Bone marrow (tissue), 2 donors: ENCODE results near the gene FRS2.
"Not testable (repeated sequence)": the region's sequence is repeated elsewhere in the genome, so short reads cannot be mapped to it uniquely, and the experiment has no call there.

Experiments used
- DNase-seq, 2 donors: peaks; one replicate each; lab custom pipeline; 2025; lab: John Stamatoyannopoulos, UW

The FRS2 gene, protein sequence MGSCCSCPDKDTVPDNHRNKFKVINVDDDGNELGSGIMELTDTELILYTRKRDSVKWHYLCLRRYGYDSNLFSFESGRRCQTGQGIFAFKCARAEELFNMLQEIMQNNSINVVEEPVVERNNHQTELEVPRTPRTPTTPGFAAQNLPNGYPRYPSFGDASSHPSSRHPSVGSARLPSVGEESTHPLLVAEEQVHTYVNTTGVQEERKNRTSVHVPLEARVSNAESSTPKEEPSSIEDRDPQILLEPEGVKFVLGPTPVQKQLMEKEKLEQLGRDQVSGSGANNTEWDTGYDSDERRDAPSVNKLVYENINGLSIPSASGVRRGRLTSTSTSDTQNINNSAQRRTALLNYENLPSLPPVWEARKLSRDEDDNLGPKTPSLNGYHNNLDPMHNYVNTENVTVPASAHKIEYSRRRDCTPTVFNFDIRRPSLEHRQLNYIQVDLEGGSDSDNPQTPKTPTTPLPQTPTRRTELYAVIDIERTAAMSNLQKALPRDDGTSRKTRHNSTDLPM

DNA sequence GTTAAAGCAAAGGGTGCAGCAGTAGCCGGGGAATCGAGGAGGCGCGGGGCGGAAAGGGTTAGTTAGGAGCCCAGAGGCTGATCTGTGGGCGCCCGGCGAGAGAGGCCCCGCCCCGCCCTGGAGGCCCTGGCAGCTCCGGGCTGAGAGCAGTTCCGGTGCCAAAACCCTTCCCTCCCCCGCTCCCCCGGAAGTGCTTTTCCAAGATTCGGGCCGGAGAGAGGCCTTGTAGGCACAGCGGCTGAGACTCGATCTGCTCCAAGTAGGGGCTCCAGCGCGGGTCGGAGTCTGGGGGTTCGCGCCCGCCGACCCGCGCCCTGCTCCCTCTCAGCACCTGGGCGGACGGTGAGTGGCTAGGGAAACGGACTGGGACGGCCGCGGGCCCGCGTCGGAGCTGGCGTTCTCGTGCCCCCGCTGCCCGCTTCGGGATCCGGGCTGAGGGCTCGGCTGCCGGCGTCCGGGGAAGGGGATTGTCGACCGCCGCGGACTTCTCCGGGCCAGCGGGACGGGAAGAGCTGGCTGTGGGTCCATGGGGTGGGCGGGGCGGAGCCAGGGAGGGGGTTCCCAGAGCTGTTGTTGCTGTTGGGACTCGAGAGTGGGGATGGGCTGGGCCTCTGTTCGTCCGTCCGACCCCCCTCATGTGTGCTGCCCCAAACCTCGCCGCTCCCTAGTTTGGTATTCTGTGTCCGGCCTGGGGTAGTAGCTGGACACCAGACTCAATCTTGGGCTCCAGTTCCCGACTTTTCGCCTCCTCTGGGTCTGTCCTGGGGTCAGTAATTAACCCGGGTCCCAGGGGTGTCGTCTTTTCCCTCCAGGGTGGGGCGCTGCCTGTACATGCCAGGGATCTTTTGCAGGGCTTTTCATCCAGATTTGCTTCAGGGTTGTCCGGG is at the start of gene FRS2:
Gene FRS2, plus strand, starts transcription at position 200 of the 887 bp plus-strand sequence. CDS start 98,643 bp downstream, outside the sequence.
- peak; percentile 77 to 82 for DNase-seq

DNA sequence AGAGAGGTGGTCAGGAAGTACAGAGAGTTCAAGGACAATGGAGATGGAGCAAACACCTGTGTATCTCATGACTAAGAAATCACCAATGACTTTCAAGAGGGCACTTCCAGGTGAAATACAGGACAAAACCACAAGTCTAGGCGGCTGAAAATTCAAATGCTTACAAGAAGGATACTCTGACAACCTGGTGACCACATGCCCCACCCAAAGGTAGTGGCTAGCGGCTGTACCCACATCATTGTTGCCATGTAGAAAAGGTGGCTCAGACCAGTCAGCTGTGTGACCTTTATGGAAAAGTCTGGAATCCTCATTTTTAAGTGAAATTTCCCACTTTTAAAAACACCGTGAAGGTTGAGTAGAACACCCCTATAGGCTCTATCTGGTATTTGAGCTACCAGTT is 48.6 kb upstream of the FRS2 start:
- no peak for DNase-seq

GRCh38 chr12:69423037-69423905 is 46.9 kb upstream of the FRS2 start:
- DNase-seq = no peak

GRCh38 chr12:69425417-69425816 is 44.8 kb upstream of the FRS2 start:
- DNase-seq = no peak

DNA sequence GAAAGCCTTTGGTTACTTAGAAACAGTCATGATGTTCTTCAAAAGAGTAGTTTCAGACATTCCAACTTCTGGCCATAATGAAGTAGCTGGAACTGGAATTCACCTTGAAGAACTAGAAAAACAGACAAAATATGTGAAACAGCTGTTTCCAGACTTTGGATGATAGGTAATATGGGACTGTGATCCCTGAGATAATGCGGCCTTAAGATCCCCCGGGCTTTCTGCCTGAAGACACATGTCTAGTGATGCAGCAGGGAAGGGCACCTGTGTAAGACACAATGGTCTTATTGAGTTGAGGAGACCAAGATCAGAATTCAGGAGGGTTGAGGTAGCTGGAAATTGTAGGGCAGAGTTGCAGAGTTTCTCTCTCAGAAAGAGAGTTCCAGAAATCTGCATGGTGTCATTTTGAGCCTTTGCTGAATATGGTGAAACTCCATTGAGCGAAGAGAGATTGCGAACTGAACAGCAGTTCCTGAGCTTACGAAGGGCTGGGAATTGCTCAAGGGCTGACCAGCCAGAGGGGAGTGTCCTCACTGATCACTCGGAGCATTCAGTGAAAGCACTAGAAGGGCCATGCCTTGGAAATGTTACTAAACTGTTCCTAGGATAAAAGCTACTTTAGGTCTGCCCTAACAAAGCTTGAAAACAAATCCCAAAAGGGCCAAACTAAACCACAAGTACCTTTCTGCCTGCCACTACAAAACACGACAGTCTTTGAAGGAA is 41.7 kb upstream of the FRS2 start:
- no peak for DNase-seq

DNA sequence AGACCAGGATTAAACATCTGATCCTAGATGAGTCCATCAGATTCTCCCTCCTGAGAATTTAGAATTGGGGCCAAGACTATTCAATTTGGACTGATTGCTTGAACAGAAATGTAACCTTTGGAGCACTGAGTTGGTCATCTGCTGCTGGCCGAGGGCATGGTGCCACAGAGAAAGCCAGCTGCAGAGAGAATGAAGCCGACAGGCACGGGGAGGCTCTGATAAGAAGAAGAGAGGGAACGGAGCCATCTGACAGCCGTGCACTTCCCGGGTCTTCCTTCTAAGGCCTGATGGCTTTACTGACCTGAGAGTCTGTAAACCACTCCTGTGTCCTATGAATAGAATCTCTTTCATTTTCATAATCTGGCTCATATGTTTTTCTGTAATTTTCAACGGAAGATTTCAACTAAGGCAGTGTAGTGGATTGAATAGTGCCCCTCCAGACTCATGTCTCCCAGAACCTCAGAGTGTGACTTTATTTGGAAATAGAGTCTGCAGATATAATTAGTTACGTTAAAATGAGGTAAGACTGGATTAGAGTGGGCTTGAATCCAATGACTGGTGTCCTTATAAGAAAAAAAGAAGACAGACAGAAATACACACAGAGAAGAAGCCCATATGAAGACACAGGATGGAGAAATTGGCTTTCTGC is 39.1 kb upstream of the FRS2 start:
- no peak for DNase-seq

DNA sequence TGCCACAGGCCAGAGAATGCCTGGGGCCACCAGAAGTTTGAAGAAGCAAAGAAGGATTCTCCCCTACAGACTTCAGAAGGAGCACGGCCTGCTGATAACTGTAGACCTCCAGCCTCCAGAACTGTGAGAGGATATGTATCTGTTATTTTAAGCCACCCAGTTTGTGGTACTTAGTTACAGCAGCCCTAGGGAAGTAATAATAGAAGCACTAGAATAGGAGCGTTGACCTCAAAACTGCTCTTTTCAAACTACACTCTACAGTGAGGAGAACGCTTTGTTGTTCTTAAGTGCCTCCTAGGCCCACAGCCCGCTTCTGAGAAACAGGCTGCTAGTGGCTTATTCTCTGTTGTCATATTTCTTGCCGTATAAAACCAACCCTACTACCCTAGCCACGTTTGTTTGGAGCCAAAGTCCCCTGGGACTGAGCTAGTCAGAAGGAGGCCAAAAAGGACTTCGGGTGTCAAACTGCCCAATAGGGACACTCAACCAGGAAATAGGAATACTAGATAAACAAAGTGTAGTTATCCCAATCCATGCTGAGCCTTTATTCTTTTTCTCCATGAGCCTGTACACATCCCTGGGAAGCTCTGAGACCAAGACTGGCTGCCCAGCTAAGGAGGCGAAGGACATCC is 38.5 kb upstream of the FRS2 start:
- DNase-seq = no peak

GRCh38 chr12:69433653-69434052 is 36.5 kb upstream of the FRS2 start:
- no peak for DNase-seq

GRCh38 chr12:69435644-69436043 is 34.5 kb upstream of the FRS2 start:
- no peak for DNase-seq

GRCh38 chr12:69437073-69437472 is 33.1 kb upstream of the FRS2 start:
- no peak for DNase-seq

- no peak for DNase-seq
These were observed 31.6 kb upstream of the FRS2 start for GRCh38 chr12:69438539-69438938.

DNA sequence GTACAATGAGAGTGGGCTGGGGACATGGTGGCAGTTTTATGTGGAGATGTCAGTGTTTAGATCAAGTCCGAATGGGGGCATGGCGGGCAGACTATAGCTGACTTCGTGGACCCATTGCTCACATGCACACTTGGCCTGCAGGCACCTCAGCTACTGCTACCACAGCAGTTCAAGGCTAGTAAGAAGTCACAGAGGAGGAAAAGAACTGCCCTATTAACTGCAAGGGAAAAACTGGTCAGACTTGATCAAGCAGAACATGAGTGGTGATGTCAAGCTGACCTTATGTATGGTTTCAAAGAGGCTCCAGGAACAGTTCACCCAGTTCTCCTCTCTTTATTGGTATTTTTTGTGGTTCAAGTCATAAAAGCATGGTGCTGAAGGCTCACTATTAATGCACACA is 30.2 kb upstream of the FRS2 start:
- DNase-seq = no peak

- DNase-seq = no peak
These were observed 29.3 kb upstream of the FRS2 start for GRCh38 chr12:69440886-69441285.

- no peak for DNase-seq
These were observed 27.3 kb upstream of the FRS2 start for GRCh38 chr12:69442894-69443293.

- DNase-seq = no peak
These were observed 26.3 kb upstream of the FRS2 start for GRCh38 chr12:69443916-69444315.

GRCh38 chr12:69447892-69448291 is 22.3 kb upstream of the FRS2 start:
- DNase-seq = no peak

- not testable (repeated sequence) for DNase-seq
These were observed 17.5 kb upstream of the FRS2 start for GRCh38 chr12:69452598-69453132.

GRCh38 chr12:69456239-69456638 is 13.9 kb upstream of the FRS2 start:
- no peak for DNase-seq

DNA sequence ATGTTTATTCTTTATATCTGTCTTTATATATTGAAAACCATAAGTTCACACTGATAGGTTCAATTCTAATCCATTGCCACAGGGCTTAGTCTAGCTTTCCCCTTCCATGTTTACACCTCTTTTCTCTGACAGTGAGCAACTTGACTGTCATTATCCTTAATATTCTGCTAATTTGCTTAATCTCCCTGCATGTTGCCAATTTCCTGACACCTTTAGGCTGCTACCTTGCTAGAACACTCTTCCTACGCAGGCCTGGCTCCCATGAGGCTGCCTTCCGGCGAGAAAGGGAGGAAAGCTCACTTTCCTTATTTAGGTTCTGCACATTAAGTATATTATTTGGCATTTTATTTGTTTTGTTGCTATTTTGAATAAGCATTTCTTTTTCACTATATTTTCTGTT is 12.8 kb upstream of the FRS2 start:
- no peak for DNase-seq

DNA sequence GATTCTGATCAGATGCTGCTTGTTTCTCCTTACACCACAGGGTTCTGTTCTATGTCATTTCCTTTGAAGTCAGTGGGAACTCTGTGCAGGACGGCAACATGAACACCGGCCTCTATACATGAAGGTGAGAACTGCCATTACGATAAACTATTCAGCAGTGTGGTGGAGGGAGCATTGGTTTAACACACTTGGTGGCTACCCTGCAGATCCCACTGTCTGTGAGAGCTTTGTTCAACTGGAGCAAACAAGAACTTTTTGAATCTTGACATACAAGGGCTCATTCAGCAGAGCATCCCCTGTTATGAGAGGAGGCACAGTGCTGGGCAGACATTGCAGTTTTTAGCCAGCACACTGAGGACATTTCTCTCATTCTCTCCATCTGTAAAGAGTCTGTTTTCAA is 10.7 kb upstream of the FRS2 start:
- no peak for DNase-seq
